VCaP (cell line): ENCODE results near the gene RNF166.

ENCODE experiments used
- H3K27ac ChIP-seq: fragments of 450-650 bp; 2 replicates; pipeline ENCODE4 v1.5.1; 2017
- TF ChIP-seq, protein P1 (sequence below): fragments of 450-650 bp; conservative IDR thresholded peaks from 2 replicates; pipeline ENCODE4 v1.5.1; 2017; ENCODE audit warnings: mild to moderate bottlenecking, moderate library complexity

Gene RNF166

DNA sequence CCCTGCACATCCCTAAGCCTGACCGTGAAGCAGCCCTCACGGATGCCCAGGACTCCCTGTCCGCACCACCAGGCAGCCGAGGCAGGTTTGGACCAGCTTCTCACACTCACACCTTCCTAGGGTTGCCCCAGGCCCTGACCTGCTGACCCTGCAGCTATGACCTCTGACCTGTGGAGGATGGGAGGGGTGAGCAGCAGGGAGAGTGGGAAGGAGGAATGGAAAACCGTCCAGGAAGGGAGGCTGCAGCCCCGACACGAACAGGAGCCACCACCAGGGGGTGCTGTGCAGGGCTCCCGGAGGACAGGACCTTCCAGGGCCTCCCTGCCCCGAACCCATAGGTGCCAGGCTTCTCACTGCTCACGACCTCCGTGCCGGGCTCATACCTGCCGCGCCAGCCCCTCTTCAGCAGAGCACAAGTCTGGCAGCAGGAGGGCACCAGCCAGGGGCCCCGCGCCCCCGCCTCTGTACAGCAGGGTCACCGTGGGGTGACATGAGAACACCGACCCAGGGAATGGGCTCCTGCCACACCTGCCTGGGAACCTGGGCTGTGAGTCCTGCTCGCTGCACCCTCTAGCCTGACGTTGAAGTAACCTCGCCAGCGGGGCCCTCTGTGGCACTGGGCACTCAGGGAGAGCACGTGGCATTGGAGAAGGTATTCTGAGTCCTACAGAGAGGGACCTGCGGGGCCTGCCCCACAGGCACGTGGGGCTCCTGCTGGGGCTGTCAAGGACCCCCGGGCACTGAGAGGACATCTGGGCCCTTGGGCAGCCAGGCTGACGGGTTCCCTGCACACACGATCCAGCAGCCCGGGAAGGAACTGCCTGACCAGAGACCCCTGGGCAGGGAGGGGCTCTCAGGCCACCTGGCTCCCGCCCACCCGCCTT lies 37.7 kb upstream of the RNF166 start:
- H3K27ac ChIP-seq: no peak overlapping the region
- TF ChIP-seq, protein P1, sequence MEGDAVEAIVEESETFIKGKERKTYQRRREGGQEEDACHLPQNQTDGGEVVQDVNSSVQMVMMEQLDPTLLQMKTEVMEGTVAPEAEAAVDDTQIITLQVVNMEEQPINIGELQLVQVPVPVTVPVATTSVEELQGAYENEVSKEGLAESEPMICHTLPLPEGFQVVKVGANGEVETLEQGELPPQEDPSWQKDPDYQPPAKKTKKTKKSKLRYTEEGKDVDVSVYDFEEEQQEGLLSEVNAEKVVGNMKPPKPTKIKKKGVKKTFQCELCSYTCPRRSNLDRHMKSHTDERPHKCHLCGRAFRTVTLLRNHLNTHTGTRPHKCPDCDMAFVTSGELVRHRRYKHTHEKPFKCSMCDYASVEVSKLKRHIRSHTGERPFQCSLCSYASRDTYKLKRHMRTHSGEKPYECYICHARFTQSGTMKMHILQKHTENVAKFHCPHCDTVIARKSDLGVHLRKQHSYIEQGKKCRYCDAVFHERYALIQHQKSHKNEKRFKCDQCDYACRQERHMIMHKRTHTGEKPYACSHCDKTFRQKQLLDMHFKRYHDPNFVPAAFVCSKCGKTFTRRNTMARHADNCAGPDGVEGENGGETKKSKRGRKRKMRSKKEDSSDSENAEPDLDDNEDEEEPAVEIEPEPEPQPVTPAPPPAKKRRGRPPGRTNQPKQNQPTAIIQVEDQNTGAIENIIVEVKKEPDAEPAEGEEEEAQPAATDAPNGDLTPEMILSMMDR: peak; percentile 68

DNA sequence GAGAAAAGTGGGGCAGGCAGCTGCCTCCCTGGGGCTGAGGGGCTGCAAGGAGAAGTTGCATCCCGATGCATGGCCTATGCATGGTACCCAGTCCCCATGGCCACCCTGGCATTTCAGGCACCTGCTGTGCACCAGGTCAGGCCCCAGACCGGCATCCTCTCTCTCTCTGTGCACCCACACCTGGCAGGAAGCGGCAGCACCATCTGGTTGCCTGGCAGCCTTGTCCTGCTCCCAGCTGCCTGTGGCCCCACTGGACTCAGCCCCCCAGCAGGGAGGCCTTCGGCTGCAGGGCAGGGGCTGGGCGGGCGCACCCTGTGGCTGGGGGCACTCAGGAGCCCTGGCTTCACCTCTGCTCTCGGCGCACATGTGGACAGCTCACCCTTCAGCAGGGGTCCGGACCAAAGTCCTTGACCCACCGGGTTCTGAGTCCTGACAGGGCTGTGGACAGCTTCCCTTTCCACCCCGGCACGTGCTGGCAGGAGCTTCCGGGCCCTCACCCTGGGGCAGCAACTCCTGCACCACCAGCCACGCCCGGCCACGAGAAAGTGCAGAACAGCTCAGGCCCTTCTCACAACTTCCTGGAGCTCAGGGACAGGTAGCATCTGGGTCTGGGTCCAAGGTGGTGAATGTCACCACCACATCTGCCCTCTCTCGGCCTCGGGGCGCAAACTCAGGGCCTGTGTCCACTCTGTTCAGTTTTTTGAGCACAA lies 36.8 kb upstream of the RNF166 start:
- TF ChIP-seq, protein P1: no peak
- H3K27ac ChIP-seq: no peak overlapping the region

- H3K27ac ChIP-seq: no peak overlapping the region
- TF ChIP-seq, protein P1: no peak
These were observed 35.2 kb upstream of the RNF166 start for GRCh38 chr16:88741368-88741767.

DNA sequence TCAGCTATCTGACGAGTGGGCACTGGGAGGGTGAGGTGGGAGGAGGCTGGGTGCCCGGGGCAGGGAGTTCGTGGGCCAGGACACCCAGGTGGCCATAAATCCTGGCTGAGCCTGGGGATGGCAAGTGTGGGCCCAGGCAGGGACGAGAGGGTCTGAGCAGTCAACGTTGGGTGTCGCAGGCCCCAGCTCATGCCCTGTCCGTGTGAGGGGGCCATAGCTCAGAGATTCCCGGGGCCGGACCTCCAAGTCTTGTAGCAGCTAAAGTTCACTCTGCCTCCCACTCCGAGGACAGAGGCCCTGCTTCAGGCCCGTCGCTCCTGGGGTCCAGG lies 34.5 kb upstream of the RNF166 start:
- no peak overlapping the region for H3K27ac ChIP-seq
- TF ChIP-seq, protein P1: no peak

DNA sequence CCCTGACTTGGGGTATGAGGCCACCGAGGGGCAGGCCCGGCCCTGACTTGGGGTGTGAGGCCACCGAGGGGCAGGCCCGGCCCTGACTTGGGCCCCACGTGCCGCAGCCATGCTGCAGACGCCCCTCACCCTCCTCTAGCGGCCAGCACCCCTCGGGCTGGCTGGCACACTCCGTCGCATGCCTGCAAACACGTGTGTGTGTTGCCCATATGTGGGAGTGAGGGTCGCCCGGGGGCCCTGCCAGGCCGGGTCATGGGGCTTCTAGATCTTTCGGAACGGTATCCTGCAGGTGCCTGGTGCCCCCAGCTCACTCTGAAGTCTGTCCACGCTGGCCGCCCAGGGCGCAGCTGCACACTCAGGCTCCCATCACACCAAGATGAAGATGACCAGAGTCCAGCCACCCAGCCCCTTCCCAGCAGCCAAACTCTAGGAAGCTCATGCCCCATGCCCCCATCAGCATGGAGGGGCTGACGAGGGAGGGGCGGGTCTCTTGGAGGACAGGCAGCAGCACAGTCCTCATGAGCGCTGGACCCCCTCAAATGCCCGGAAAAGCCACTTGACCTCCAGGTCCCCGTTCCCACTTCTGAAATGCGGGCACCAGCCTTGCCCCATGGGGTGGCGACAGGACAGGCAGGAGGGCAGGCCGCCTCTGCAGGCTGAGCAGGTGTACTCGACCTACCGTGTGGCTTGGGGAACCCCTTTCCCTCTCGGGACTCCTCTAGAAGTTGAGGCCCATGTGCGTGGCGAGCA lies 33.9 kb upstream of the RNF166 start:
- H3K27ac ChIP-seq: peak overlapping the region; percentile 21; the same call in 1 of the 2 replicates
- TF ChIP-seq, protein P1: no peak

DNA sequence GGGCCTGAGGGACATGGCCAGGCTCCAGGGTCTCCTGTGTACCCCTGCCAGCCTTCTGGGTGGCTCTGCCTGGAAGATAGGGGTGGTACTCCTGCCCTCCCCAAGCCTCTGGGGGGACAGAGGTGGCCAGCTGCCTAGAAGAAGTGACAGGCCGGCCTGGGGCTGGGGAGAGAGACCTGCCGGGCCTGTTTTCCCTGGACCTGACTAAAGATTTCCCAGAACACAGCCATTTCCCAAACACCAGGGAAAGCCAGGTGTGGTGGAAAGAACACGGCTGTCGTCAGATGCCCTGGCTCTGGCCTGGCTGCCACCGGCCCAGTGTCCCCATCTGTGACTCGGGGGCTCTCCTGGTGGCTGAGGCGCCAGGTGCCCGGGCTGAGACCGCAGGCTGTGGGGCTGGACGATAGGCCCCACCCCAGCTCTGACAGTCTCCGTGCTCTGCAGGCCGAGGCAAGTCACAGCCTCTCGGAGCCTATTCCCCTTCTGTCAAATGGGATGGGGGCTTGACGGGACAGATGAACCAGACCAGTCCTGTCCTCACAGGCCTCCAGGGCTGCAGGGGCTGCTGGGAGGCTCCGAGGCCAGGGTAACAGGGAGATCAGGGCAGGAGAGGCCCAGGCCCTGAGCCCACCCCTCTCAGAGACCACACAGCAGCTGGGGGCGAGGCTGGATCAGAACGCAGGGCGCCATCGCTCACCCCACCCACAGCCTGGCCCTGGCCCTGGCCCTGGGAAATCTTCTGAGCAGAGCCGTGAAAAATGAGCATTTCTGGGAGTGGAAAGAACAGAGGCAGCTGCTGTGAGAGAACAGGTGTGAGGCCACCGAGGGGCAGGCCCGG lies 33.1 kb upstream of the RNF166 start:
- H3K27ac ChIP-seq: peak overlapping the region; percentile 21; the same call in 1 of the 2 replicates
- TF ChIP-seq, protein P1: no peak
